ENCODE measurements around the gene ARHGAP45.

The ARHGAP45 gene

GRCh38 chr19:1094655-1094977 is 27.6 kb downstream of the ARHGAP45 start:
- TF ChIP-seq REST (IDR thresholded peaks at IDR 0.05; ENCODE audit: insufficient read depth in 1 of 2, low read depth in 2 of 2, low read length in 2 of 2) (no peak), TAF1 (IDR thresholded peaks at IDR 0.05; ENCODE audit: borderline replicate concordance, insufficient read depth, low read length) (no peak), FOXP2 (optimal IDR thresholded peaks at IDR 0.05; ENCODE audit: borderline replicate concordance, extremely low read depth, extremely low read length, insufficient read depth) (no peak), POLR2AphosphoS5 (IDR thresholded peaks at IDR 0.05; ENCODE audit: low read depth, low read length) (no peak), SIN3A (IDR thresholded peaks at IDR 0.05; ENCODE audit: borderline replicate concordance, insufficient read depth, low read length) (no peak)

- TF ChIP-seq POLR2AphosphoS5 (IDR thresholded peaks at IDR 0.05; ENCODE audit: low read depth, low read length) (peak; percentile 84), TAF1 (IDR thresholded peaks at IDR 0.05; ENCODE audit: borderline replicate concordance, insufficient read depth, low read length) (peak; percentile 27; the same call in 1 of the 2 replicates), SIN3A (IDR thresholded peaks at IDR 0.05; ENCODE audit: borderline replicate concordance, insufficient read depth, low read length) (no peak), FOXP2 (optimal IDR thresholded peaks at IDR 0.05; ENCODE audit: borderline replicate concordance, extremely low read depth, extremely low read length, insufficient read depth) (peak; percentile 89), REST (IDR thresholded peaks at IDR 0.05; ENCODE audit: insufficient read depth in 1 of 2, low read depth in 2 of 2, low read length in 2 of 2) (no peak)
These were observed 28.2 kb downstream of the ARHGAP45 start, which contains the start of gene POLR2E for GRCh38 chr19:1094978-1095701. TSS of gene POLR2E (minus strand) at chr19:1095375. CDS start at chr19:1095315, 60 bp downstream.

DNA sequence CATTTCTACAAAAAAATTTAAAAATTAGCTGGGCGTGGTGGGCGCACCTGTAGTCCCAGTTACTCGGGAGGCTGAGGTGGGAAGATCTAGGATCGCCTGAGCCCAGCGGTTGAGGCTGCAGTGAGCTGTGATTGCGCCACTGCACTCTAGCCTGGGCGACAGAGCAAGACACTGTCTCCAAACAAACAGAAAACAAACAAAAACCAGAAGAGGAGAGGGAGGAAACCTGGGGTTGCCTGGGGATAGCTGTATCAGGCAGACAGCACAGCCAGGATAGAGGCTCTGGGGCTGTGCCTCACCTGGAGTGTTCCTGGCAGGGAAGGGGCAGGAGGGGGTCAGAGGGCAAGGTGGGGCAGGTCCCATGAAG is 30.8 kb downstream of the ARHGAP45 start:
- TF ChIP-seq POLR2AphosphoS5 (IDR thresholded peaks at IDR 0.05; ENCODE audit: low read depth, low read length) (no peak), REST (IDR thresholded peaks at IDR 0.05; ENCODE audit: insufficient read depth in 1 of 2, low read depth in 2 of 2, low read length in 2 of 2) (no peak), SIN3A (IDR thresholded peaks at IDR 0.05; ENCODE audit: borderline replicate concordance, insufficient read depth, low read length) (no peak), FOXP2 (optimal IDR thresholded peaks at IDR 0.05; ENCODE audit: borderline replicate concordance, extremely low read depth, extremely low read length, insufficient read depth) (no peak), TAF1 (IDR thresholded peaks at IDR 0.05; ENCODE audit: borderline replicate concordance, insufficient read depth, low read length) (no peak)

DNA sequence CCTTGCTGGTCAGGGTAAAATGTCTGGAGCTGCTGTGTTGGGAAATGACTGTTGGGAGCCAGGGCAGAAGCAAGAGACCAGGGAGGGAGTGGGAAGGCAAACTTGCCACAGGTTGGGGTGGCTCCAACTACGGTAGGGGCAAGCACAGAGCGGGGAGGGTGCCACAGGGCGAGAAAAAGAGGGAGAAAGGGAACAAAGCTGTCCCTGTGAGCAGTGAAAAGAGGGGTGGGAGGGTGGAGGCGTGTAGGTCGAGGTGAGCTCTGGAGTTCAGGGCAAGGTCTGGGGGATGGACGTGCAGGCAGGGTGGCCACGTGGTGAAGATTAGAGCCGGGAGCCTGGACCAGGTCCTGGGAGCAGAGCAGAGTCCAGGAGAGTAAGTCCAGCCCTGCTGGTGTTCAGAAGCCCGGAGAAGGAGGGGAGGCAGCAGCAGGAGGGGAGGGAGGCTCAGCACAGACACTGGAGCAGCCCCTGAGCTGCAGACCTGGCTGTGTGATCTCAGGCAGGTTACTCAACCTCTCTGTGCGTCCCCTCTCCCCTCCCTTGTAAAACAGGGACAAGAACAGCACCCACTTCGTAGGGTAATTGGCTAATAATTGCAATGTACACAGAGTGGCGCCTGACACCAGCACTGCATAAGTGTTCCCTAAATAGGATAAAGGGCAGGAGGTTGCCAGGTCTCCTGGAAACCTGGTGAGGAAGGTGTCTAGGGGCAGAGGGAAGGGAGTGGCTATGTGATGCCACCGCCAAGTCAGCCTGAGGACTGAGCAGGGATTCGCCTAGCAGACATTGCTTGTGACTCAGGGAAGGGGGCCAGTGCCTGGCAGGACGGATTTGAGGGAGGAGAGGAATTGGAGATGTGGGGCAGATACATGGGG is 31.4 kb downstream of the ARHGAP45 start:
- TF ChIP-seq SIN3A (IDR thresholded peaks at IDR 0.05; ENCODE audit: borderline replicate concordance, insufficient read depth, low read length) (no peak), POLR2AphosphoS5 (IDR thresholded peaks at IDR 0.05; ENCODE audit: low read depth, low read length) (no peak), REST (IDR thresholded peaks at IDR 0.05; ENCODE audit: insufficient read depth in 1 of 2, low read depth in 2 of 2, low read length in 2 of 2) (no peak), TAF1 (IDR thresholded peaks at IDR 0.05; ENCODE audit: borderline replicate concordance, insufficient read depth, low read length) (no peak), FOXP2 (optimal IDR thresholded peaks at IDR 0.05; ENCODE audit: borderline replicate concordance, extremely low read depth, extremely low read length, insufficient read depth) (no peak)
